ENCODE data around the gene C6orf62.

C6orf62 gene

GRCh38 chr6:24702720-24703282, 16.2 kb downstream of the C6orf62 start:
- no peak for DNase-seq (ENCODE audit: low spot score)
- no peak for TF ChIP-seq CTCF (IDR thresholded peaks at IDR 0.05; ENCODE audit: extremely low read depth, missing control alignments)

GRCh38 chr6:24699521-24700359, 19.2 kb downstream of the C6orf62 start:
- DNase-seq (ENCODE audit: low spot score), result no peak
- no peak for TF ChIP-seq CTCF (IDR thresholded peaks at IDR 0.05; ENCODE audit: extremely low read depth, missing control alignments)

DNA sequence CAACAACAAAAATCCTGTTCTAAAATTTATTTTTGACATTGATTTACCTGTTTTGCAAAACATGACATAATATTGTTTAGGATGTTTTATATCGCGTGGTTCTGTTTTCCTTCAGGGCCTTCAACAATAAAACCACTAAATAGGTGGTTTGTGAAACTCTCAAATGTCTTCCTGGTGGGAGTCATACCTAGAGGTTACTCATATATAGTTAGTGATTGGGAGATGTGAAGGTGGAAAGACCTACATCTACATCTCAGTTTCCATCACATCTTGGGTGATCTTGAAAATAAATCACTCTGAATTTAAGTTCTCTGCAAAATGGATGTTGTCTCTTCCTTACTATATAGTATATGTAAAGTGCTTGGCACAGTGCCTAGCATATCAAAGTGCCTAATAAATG, 22.9 kb downstream of the C6orf62 start:
- no peak for DNase-seq (ENCODE audit: low spot score)
- TF ChIP-seq CTCF (IDR thresholded peaks at IDR 0.05; ENCODE audit: extremely low read depth, missing control alignments), result no peak

DNA sequence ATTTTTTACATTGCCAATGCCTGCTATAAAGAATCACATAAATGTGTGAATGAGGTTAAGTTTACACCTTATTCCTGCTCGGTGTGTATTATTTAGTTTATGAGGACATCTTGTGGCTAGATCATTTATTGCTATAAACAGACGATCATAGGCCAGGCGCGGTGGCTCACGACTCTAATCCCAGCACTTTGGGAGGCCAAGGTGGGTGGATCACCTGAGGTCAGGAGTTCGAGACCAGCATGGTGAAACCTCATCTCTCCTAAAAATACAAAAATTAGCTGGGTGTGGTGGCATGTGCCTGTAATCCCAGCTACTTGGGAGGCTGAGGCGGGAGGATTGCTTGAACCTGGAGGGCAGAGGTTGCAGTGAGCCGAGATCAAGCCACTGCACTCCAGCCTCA, 23.3 kb downstream of the C6orf62 start:
- DNase-seq (ENCODE audit: low spot score), result peak; percentile 36

DNA sequence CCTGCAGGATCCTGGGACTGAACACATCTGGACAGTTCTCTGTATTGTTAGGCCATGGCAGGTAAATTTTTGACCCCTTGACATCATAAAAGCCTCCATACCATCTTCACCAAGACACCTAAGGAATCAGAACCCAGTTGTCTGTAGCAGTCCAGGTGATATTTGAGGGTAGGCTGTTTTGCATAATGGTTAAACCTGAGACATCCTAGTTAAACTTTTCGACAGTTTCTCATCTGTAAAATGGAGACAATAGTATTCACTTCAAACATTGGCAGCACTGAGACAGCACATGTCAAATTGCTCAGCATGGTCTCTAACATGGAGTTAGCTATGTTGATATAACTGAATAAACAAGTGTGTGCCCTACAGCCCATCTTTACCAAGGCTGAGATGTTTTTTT, 24.8 kb downstream of the C6orf62 start:
- TF ChIP-seq CTCF (IDR thresholded peaks at IDR 0.05; ENCODE audit: extremely low read depth, missing control alignments), result no peak

GRCh38 chr6:24692848-24693592, 25.9 kb downstream of the C6orf62 start:
- no peak for TF ChIP-seq CTCF (IDR thresholded peaks at IDR 0.05; ENCODE audit: extremely low read depth, missing control alignments)
- no peak for DNase-seq (ENCODE audit: low spot score)

More for the DNA sequence above, 24.8 kb downstream of the C6orf62 start:
- no peak for DNase-seq (ENCODE audit: low spot score)

GRCh38 chr6:24692415-24692814, 26.5 kb downstream of the C6orf62 start:
- DNase-seq (ENCODE audit: low spot score), result no peak
- TF ChIP-seq CTCF (IDR thresholded peaks at IDR 0.05; ENCODE audit: extremely low read depth, missing control alignments), result no peak
